ENCODE measurements around the gene MBLAC1.
A peak's percentile ranks its signal among the peaks of the same experiment; 100 is the strongest.

The MBLAC1 gene

GRCh38 chr7:100126931-100127865 lies at the start of gene MBLAC1:
TSS of gene MBLAC1 (plus strand) at chr7:100126967. CDS start at chr7:100127396, 429 bp downstream.
- H3K36me3 ChIP-seq (ENCODE audit: insufficient read depth, low read length) = peaks cover 7% of the 10 kb centered on the region
- peak within 1 kb of the TSS; percentile 87 for H2AFZ ChIP-seq (ENCODE audit: low read depth, low read length)
- H3K27me3 ChIP-seq (ENCODE audit: insufficient read depth, low read length) = no peaks in the 10 kb centered on the region
- H3K4me3 ChIP-seq (ENCODE audit: low read length) = peak within 1 kb of the TSS; percentile 80
- peaks cover 11% of the 10 kb centered on the region for H3K4me1 ChIP-seq (ENCODE audit: insufficient read depth, low read length)
- no peaks in the 10 kb centered on the region for H3K9me3 ChIP-seq (ENCODE audit: low read length)

DNA sequence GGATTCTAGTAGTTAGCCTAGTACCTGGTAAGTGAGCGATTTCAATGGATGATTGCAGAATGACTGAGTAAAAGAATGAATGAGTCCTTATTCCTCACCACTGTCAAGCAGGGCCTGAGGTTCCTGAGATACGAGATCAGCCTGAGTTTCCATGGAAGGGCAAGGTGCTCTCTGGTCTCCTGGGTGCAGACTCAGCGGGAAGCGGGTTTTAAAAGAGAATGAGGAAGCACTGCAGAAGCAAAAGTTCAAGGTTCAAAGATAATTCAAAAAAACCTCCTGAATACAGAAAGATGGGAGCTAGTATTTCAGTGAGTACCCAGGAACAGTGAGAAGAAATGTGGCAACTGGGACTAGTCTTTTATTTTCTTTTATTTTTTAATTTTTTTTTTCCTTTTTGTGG lies 49.6 kb upstream of the MBLAC1 start:
- Histone ChIP-seq H3K4me3 (ENCODE audit: low read length) (no peak overlapping the region), H2AFZ (ENCODE audit: low read depth, low read length) (no peak overlapping the region), H3K27me3 (ENCODE audit: insufficient read depth, low read length) (no peaks in the 10 kb centered on the region), H3K36me3 (ENCODE audit: insufficient read depth, low read length) (peaks cover 77% of the 10 kb centered on the region), H3K9me3 (ENCODE audit: low read length) (peaks cover 37% of the 10 kb centered on the region), H3K4me1 (ENCODE audit: insufficient read depth, low read length) (peaks cover 19% of the 10 kb centered on the region)

DNA sequence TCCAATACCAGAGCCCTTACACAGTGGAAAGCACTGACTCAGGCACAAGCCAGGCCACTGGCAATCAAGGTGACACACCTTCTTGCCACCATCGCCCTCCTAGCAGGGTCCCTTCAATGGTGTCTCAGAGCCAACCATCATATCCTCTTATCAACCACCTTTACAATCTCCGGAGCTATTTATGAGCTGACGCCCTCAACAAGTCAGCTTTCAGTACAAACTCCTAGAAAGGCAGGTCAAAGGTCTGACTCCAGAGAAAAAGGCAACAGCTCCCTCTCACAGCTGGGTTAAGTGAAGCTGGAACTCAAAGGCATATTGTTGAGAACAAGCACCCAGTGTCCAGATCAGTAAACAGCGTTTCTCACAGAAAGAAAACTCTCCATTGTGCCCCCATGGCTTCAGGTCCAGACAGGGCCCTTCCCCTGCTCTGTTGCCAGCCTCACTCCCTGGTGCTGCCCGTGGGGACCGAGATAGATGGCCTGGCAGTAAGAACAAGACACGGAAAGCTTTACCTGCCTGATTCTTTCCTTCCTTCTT lies 47.7 kb upstream of the MBLAC1 start:
- Histone ChIP-seq H3K9me3 (ENCODE audit: low read length) (peaks cover 20% of the 10 kb centered on the region), H3K27me3 (ENCODE audit: insufficient read depth, low read length) (no peaks in the 10 kb centered on the region), H2AFZ (ENCODE audit: low read depth, low read length) (no peak overlapping the region), H3K4me1 (ENCODE audit: insufficient read depth, low read length) (peaks cover 24% of the 10 kb centered on the region), H3K36me3 (ENCODE audit: insufficient read depth, low read length) (peaks cover 58% of the 10 kb centered on the region), H3K4me3 (ENCODE audit: low read length) (no peak overlapping the region)

DNA sequence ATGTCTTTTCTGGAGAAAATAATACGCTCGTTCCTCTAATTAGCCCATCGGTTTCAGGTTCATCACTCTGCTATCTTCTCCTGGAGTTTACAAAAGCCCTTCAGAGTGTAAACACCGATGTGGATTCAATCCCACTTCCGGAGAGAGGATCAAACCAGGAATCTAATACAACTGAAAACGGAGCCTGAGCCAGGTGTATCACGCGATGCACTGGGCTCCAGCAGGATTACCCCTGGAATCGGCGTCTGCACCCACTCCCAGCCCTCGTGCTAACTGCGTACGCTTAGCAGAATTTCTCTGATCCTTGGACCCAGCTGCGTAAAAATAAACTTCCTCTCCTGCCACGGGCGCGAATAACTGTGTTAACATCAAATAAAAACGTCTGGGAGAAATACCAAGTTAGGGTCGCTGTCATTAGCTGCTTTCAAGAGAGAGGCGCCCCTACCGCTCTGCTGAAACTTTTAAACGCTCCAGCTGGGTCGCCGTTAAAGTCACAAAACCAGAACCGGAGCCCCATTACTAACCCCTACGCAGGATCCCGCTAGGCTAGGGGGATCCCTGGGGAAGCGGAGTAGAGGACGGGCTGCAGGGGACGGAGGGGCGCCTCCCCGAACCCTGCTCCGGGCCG lies 45.7 kb upstream of the MBLAC1 start:
- H3K36me3 ChIP-seq (ENCODE audit: insufficient read depth, low read length) = peaks cover 38% of the 10 kb centered on the region
- H3K27me3 ChIP-seq (ENCODE audit: insufficient read depth, low read length) = no peaks in the 10 kb centered on the region
- peak overlapping the region; percentile 99 for H3K4me3 ChIP-seq (ENCODE audit: low read length)
- H3K9me3 ChIP-seq (ENCODE audit: low read length) = peaks cover 6% of the 10 kb centered on the region
- H3K4me1 ChIP-seq (ENCODE audit: insufficient read depth, low read length) = peaks cover 24% of the 10 kb centered on the region
- H2AFZ ChIP-seq (ENCODE audit: low read depth, low read length) = no peak overlapping the region

DNA sequence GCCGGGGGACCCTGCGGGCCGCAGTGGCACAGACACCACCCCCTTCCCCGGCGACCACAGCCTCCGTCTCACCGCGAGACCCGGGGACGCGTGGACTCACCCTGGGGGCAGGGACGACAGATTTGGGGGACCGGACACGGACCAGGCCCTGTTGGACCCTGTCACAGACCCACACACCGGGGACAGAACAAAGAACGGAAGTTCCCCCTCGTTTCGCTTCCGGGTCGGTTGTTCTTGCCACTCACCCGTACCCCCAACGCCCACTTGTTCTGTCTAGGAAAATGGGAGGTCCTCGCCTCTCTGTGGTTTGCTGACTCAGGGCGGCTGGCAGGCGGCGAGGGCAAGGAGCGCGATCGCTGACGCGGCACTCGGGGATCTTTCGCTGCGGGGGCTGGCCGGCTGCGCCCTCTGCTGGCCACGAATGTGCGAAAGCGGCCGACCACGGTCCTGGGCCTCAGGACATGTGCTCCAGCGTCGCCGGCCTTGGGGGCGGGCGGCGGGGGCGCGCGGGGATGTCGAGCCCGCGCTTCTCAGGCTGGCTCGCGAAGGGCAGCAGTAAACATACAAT lies 45.1 kb upstream of the MBLAC1 start, which contains the start of gene ZNF3:
Gene ZNF3 (minus strand): TSS at position 189 of the 568 bp plus-strand sequence. CDS start 4,366 bp downstream, outside the sequence.
- H2AFZ ChIP-seq (ENCODE audit: low read depth, low read length) = peak within 1 kb of the TSS; percentile 23
- H3K27me3 ChIP-seq (ENCODE audit: insufficient read depth, low read length) = no peaks in the 10 kb centered on the region
- H3K4me3 ChIP-seq (ENCODE audit: low read length) = peak within 1 kb of the TSS; percentile 99
- H3K36me3 ChIP-seq (ENCODE audit: insufficient read depth, low read length) = peaks cover 32% of the 10 kb centered on the region
- peaks cover 24% of the 10 kb centered on the region for H3K4me1 ChIP-seq (ENCODE audit: insufficient read depth, low read length)
- peaks cover 6% of the 10 kb centered on the region for H3K9me3 ChIP-seq (ENCODE audit: low read length)

GRCh38 chr7:100082978-100083377 lies 43.8 kb upstream of the MBLAC1 start:
- Histone ChIP-seq H3K36me3 (ENCODE audit: insufficient read depth, low read length) (peaks cover 23% of the 10 kb centered on the region), H3K9me3 (ENCODE audit: low read length) (peaks cover 2% of the 10 kb centered on the region), H3K4me3 (ENCODE audit: low read length) (peak overlapping the region; percentile 99), H2AFZ (ENCODE audit: low read depth, low read length) (peak overlapping the region; percentile 23), H3K27me3 (ENCODE audit: insufficient read depth, low read length) (no peaks in the 10 kb centered on the region), H3K4me1 (ENCODE audit: insufficient read depth, low read length) (peaks cover 24% of the 10 kb centered on the region)

DNA sequence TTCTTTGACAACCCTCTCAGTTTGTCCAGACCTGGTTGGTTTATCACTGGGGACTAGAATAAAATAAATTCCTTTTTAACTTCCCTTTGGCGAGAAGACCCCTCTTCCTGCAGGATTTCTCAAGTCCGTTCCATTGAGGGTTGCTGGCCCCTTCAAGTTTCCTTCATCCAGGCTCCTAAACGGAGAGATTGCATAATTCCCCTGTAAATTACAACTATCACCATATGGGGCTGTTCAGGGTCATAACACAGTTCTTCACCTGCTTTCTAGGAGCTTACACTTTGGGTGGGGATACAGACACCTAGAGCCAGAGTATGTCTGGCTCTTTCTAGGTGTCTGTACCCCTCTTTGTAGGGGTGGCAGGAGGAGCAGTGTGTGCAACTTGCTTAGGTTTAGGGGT lies 41.3 kb upstream of the MBLAC1 start:
- H2AFZ ChIP-seq (ENCODE audit: low read depth, low read length) = no peak overlapping the region
- peaks cover 3% of the 10 kb centered on the region for H3K36me3 ChIP-seq (ENCODE audit: insufficient read depth, low read length)
- H3K4me3 ChIP-seq (ENCODE audit: low read length) = no peak overlapping the region
- H3K4me1 ChIP-seq (ENCODE audit: insufficient read depth, low read length) = peaks cover 13% of the 10 kb centered on the region
- H3K27me3 ChIP-seq (ENCODE audit: insufficient read depth, low read length) = no peaks in the 10 kb centered on the region
- no peaks in the 10 kb centered on the region for H3K9me3 ChIP-seq (ENCODE audit: low read length)

DNA sequence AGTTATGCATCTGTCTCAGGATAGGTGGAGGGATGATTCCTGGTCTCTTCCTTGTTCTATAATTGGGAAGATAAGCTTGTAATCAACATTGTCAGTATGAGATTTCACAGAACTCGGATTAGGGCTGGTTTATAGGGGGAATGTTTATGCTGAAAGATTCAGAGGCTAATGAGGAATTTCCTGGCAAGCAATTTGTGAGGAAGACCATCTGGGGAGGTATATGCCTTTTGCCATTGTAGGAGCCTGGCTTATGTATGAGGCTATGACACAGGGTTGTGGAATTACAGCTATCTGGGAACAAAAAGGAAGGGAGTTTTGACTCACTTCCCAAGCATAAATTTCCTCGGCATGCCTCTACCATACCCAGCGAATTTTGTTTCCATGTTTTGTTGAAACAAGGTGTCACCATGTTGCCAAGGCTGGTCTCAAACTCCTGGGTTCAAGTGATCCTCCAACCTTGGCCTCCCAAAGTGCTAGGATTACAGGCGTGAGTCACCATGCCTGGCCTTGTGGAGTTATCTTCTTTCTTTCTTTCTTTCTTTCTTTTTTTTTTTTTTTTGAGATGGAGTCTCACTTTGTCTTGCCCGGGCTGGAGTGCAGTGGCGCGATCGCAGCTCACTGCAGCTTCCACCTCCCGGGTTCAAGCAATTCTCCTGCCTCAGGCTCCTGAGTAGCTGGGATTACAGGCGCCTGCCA lies 39.6 kb upstream of the MBLAC1 start:
- Histone ChIP-seq H3K4me3 (ENCODE audit: low read length) (no peak overlapping the region), H3K27me3 (ENCODE audit: insufficient read depth, low read length) (no peaks in the 10 kb centered on the region), H3K4me1 (ENCODE audit: insufficient read depth, low read length) (peaks cover 11% of the 10 kb centered on the region), H3K36me3 (ENCODE audit: insufficient read depth, low read length) (peaks cover 20% of the 10 kb centered on the region), H2AFZ (ENCODE audit: low read depth, low read length) (no peak overlapping the region), H3K9me3 (ENCODE audit: low read length) (no peaks in the 10 kb centered on the region)

GRCh38 chr7:100088095-100088620 lies 38.6 kb upstream of the MBLAC1 start:
- Histone ChIP-seq H3K36me3 (ENCODE audit: insufficient read depth, low read length) (peaks cover 30% of the 10 kb centered on the region), H3K9me3 (ENCODE audit: low read length) (no peaks in the 10 kb centered on the region), H2AFZ (ENCODE audit: low read depth, low read length) (peak overlapping the region; percentile 21), H3K4me3 (ENCODE audit: low read length) (peak overlapping the region; percentile 81), H3K27me3 (ENCODE audit: insufficient read depth, low read length) (no peaks in the 10 kb centered on the region), H3K4me1 (ENCODE audit: insufficient read depth, low read length) (peaks cover 6% of the 10 kb centered on the region)

GRCh38 chr7:100088621-100089457 lies 37.9 kb upstream of the MBLAC1 start, which contains the start of gene COPS6:
TSS of gene COPS6 (plus strand) at chr7:100088969. CDS start at chr7:100088991, 22 bp downstream.
- peak within 1 kb of the TSS; percentile 21 for H2AFZ ChIP-seq (ENCODE audit: low read depth, low read length)
- peaks cover 6% of the 10 kb centered on the region for H3K4me1 ChIP-seq (ENCODE audit: insufficient read depth, low read length)
- H3K27me3 ChIP-seq (ENCODE audit: insufficient read depth, low read length) = no peaks in the 10 kb centered on the region
- H3K4me3 ChIP-seq (ENCODE audit: low read length) = peak within 1 kb of the TSS; percentile 81
- peaks cover 36% of the 10 kb centered on the region for H3K36me3 ChIP-seq (ENCODE audit: insufficient read depth, low read length)
- H3K9me3 ChIP-seq (ENCODE audit: low read length) = no peaks in the 10 kb centered on the region

DNA sequence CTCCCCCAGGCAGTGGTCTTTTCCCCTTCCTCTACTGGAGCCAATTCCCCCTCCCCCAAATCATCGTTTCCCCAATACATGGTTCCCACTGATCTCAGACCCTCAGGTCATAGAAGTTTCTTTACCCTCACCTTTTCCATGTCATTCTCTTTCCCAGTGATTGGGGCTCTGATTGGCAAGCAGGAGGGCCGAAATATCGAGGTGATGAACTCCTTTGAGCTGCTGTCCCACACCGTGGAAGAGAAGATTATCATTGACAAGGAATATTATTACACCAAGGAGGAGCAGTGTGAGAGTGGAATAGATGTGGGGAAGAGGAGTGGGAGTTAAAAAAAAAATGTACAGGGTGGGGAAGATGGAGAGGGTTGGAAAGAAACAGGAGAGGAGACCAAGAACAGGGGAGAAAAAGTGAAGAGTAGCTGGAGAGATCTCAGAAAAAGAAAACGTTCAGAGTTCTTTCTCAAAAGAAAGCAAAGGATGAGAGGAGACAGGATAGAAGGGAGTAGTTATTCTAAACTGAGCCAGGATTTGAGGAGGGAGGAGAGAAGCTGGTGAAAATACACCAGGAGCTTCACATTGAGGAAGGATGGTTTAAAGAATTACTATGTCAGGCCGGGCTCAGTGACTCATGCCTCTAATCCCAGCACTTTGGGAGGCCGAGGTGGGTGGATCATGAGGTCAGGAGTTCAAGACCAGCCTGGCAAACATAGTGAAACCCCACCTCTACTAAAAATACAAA lies 37.1 kb upstream of the MBLAC1 start:
- Histone ChIP-seq H3K4me1 (ENCODE audit: insufficient read depth, low read length) (peaks cover 6% of the 10 kb centered on the region), H3K9me3 (ENCODE audit: low read length) (no peaks in the 10 kb centered on the region), H3K4me3 (ENCODE audit: low read length) (peak overlapping the region; percentile 81), H2AFZ (ENCODE audit: low read depth, low read length) (no peak overlapping the region), H3K36me3 (ENCODE audit: insufficient read depth, low read length) (peaks cover 44% of the 10 kb centered on the region), H3K27me3 (ENCODE audit: insufficient read depth, low read length) (no peaks in the 10 kb centered on the region)
